HCT116 (cell line): ENCODE results near the gene RAPGEF6. TPM values are rescaled to one million over a fixed set of nuclear protein-coding genes. Genes with fewer than 3 reads are reported as not detected.

Source experiments
- ATAC-seq: fragments of 200-7000 bp; cut with Tn5 transposase; 2 replicates; pipeline ENCODE4 v1.9.1; 2020; ENCODE audit warnings: mild to moderate bottlenecking, moderate library complexity
- BruUV-seq: library from RNA; stranded (reverse); fragments of 400-500 nt; replicated peaks from 2 replicates; lab custom pipeline; 2021; lab: Mats Ljungman, UMichigan
- CTCF ChIA-PET: fragments of 300-600 bp; sonication (Branson Sonifier 250); formaldehyde crosslinking; loops from one replicate; lab custom pipeline; 2021; ENCODE audit warnings: antibody characterized with exemption; lab: Charles Lee
- POLR2A ChIA-PET: fragments of 300-600, 350-600 bp; sonication (Branson Sonifier 250); formaldehyde crosslinking; loops from one replicate; lab custom pipeline; 2021; ENCODE audit warnings: antibody characterized with exemption; lab: Charles Lee
- RAD21 ChIA-PET, 2 experiments: fragments of 300-600 bp; sonication (Branson Sonifier 250); formaldehyde crosslinking; loops; one replicate each; lab custom pipeline; 2023; ENCODE audit warnings: low total read pairs in 2 of 2; ENCODE audit not compliant: uncharacterized antibody in 2 of 2, unreplicated experiment in 2 of 2, low non-redundant PET in 1 of 2; lab: Charles Lee
- DNase-seq: peaks from one replicate; pipeline ENCODE4 v3.0.0-alpha.2; 2010; ENCODE audit warnings: low read depth, low spot score
- H2AFZ ChIP-seq: fragments of 200-600 bp; shearing (Covaris generic), sonication (generic); 2 replicates; pipeline ENCODE4 v1.6.1; 2017; ENCODE audit warnings: low read depth, mixed run types, mixed read lengths, antibody characterized with exemption, low read length; ENCODE audit not compliant: poor library complexity, severe bottlenecking
- H3K27ac ChIP-seq: 2 replicates; pipeline ENCODE4 v1.5.1; 2012; ENCODE audit warnings: low read depth, low read length
- H3K27me3 ChIP-seq: fragments of 200-600 bp; sonication (generic); 2 replicates; pipeline ENCODE4 v1.6.1; 2016; ENCODE audit warnings: mixed run types, low read length, mixed read lengths; ENCODE audit not compliant: insufficient read depth
- H3K36me3 ChIP-seq, 2 experiments: fragments of 200-500 bp in 1 of 2; fragments of 200-600 bp in 1 of 2; sonication (Bioruptor generic) in 1 of 2; sonication (generic) in 1 of 2; 2 replicates each; pipeline versions ENCODE4 v1.5.1 to v1.6.1; 2014 to 2016; ENCODE audit warnings: low read length in 2 of 2, inconsistent platforms in 1 of 2, mixed read lengths in 1 of 2, mixed run types in 1 of 2; ENCODE audit not compliant: insufficient read depth in 2 of 2, control insufficient read depth in 1 of 2
- H3K4me1 ChIP-seq, 2 experiments: fragments of 200-600 bp in 1 of 2; sonication (generic) in 1 of 2; 2 replicates each; pipeline versions ENCODE4 v1.5.1 to v1.6.1; 2012 to 2017; ENCODE audit warnings: low read length in 2 of 2, inconsistent platforms in 1 of 2, mild to moderate bottlenecking in 1 of 2, mixed read lengths in 1 of 2, mixed run types in 1 of 2, moderate library complexity in 1 of 2; ENCODE audit not compliant: insufficient read depth in 2 of 2, control insufficient read depth in 1 of 2
- H3K4me2 ChIP-seq: fragments of 200-600 bp; sonication (generic); 2 replicates; pipeline ENCODE4 v1.6.1; 2017; ENCODE audit warnings: mixed run types, low read length, mixed read lengths
- H3K4me3 ChIP-seq, 2 experiments: fragments of 200-600 bp in 1 of 2; sonication (generic) in 1 of 2; replicated peaks in 1 of 2; 2 replicates each; pipeline ENCODE4 v1.5.1; 2011 to 2016; ENCODE audit warnings: low read length in 2 of 2, control low read depth in 1 of 2, low read depth in 1 of 2, mild to moderate bottlenecking in 1 of 2, mixed read lengths in 1 of 2, mixed run types in 1 of 2
- H3K79me2 ChIP-seq: fragments of 200-600 bp; sonication (generic); 2 replicates; pipeline ENCODE4 v1.6.1; 2017; ENCODE audit warnings: mild to moderate bottlenecking, mixed run types, low read length, moderate library complexity, mixed read lengths; ENCODE audit not compliant: insufficient read depth
- H3K9ac ChIP-seq: fragments of 200-600 bp; sonication (generic); 2 replicates; pipeline ENCODE4 v1.6.1; 2016; ENCODE audit warnings: low read length, mixed read lengths
- H3K9me2 ChIP-seq: fragments of 200-600 bp; sonication (generic), shearing (Covaris generic); 2 replicates; pipeline ENCODE4 v1.6.1; 2017; ENCODE audit warnings: mixed run types, mild to moderate bottlenecking, moderate library complexity; ENCODE audit not compliant: insufficient read depth
- H3K9me3 ChIP-seq, 2 experiments: fragments of 200-500 bp in 1 of 2; fragments of 200-600 bp in 1 of 2; sonication (Bioruptor generic) in 1 of 2; sonication (generic) in 1 of 2; 2 replicates each; pipeline ENCODE4 v1.6.1; 2014 to 2017; ENCODE audit warnings: low read length in 2 of 2, mixed read lengths in 2 of 2, inconsistent platforms in 1 of 2, low read depth in 1 of 2, mild to moderate bottlenecking in 1 of 2, mixed run types in 1 of 2, moderate library complexity in 1 of 2; ENCODE audit not compliant: control insufficient read depth in 1 of 2, insufficient read depth in 1 of 2
- H4K20me1 ChIP-seq: fragments of 200-600 bp; sonication (generic), shearing (Covaris generic); 2 replicates; pipeline ENCODE4 v1.6.1; 2017; ENCODE audit warnings: mixed run types, mild to moderate bottlenecking, moderate library complexity; ENCODE audit not compliant: insufficient read depth
- EGR1 ChIP-seq: IDR thresholded peaks from 2 replicates; pipeline ENCODE4 v1.6.1; 2012; ENCODE audit warnings: low read depth
- JUND ChIP-seq: IDR thresholded peaks from 2 replicates; pipeline ENCODE4 v1.6.1; 2012
- POLR2A ChIP-seq: IDR thresholded peaks from 2 replicates; pipeline ENCODE4 v1.7.0; 2011; ENCODE audit warnings: borderline replicate concordance; ENCODE audit not compliant: insufficient read depth, insufficient read length; ENCODE audit errors: extremely low read depth
- REST ChIP-seq: IDR thresholded peaks from 2 replicates; pipeline ENCODE4 v1.6.1; 2012; ENCODE audit warnings: low read depth
- SRF ChIP-seq: IDR thresholded peaks from 2 replicates; pipeline ENCODE4 v1.6.1; 2012; ENCODE audit warnings: low read depth
- TCF7L2 ChIP-seq: IDR thresholded peaks from 2 replicates; pipeline ENCODE4 v1.7.0; 2011; ENCODE audit warnings: borderline replicate concordance, inconsistent platforms; ENCODE audit not compliant: insufficient read depth, insufficient read length; ENCODE audit errors: extremely low read depth
- YY1 ChIP-seq: IDR thresholded peaks from 2 replicates; pipeline ENCODE4 v1.6.1; 2011; ENCODE audit warnings: low read length, low read depth, moderate library complexity, mild to moderate bottlenecking; ENCODE audit not compliant: insufficient replicate concordance; ENCODE audit errors: extremely low read depth
- ZBTB33 ChIP-seq: IDR thresholded peaks from 2 replicates; pipeline ENCODE4 v1.6.1; 2011; ENCODE audit warnings: mild to moderate bottlenecking, low read length, moderate library complexity; ENCODE audit not compliant: insufficient replicate concordance; ENCODE audit errors: extremely low read depth
- intact Hi-C: fragments of 100-400 bp; cut with micrococcal nuclease; formaldehyde crosslinking; loops from 2 replicates; pipeline ENCODE4 v1.10.0; 2022
- total RNA-seq: library from RNA; stranded (reverse); gene quantifications from one replicate; pipeline ENCODE4 v1.2.1, GENCODE V29; 2021; ENCODE audit not compliant: unreplicated experiment
- TF ChIP-seq, protein P1 (sequence below): IDR thresholded peaks from 2 replicates; pipeline ENCODE4 v1.6.1; 2012

The RAPGEF6 gene
- total RNA-seq, 1 experiment from 2014 or later, result 18.4 TPM

DNA sequence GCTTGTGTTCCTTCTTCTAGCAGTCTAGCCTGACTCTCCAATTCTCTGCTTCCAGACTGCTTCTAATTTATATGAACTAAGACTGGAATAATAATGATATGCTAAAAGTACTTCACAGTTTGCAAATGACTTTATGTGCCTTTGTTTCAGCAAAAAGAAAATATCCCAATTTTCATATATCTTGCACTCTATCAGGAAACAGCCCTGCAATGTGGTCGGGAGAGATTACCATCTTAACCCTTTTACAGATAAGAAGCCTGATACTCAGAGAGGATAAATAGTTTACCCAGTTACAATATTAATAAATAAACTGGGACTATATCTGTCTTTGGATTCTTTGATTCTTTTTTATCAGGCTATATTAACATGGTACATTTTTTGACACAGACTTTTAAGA lies 245.2 kb downstream of the RAPGEF6 start:
- H3K4me1 ChIP-seq, result no peaks in the 10 kb centered on the region
- H3K9me3 ChIP-seq, result no peaks in the 10 kb centered on the region
- RAD21 ChIA-PET, result no interaction called here
- TF ChIP-seq POLR2A, result no peak
- TF ChIP-seq SRF, result no peak
- TF ChIP-seq JUND, result no peak
- no peak for TF ChIP-seq EGR1
- no peak for TF ChIP-seq ZBTB33
- TF ChIP-seq, protein P1, sequence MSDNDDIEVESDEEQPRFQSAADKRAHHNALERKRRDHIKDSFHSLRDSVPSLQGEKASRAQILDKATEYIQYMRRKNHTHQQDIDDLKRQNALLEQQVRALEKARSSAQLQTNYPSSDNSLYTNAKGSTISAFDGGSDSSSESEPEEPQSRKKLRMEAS, result no peak
- TF ChIP-seq YY1, result no peak
- TF ChIP-seq TCF7L2, result no peak
- no peak for TF ChIP-seq REST
- no peak overlapping the region for H3K27ac ChIP-seq
- no peaks in the 10 kb centered on the region for H4K20me1 ChIP-seq
- H3K36me3 ChIP-seq, result peaks cover 4 to 17% of the 10 kb centered on the region in 2 experiments; a peak in 2 of 4 replicates
- H3K27me3 ChIP-seq, result no peaks in the 10 kb centered on the region
- POLR2A ChIA-PET, result no interaction called here
- H2AFZ ChIP-seq, result no peak overlapping the region
- no peaks in the 10 kb centered on the region for H3K79me2 ChIP-seq
- ATAC-seq (no peak), DNase-seq (no peak)
- intact Hi-C loops, result loop anchor here (10.0 kb wide), 1 partner anchor 1485 kb away; the partner anchor contains the start of gene CHSY3
- no peak overlapping the region for H3K4me2 ChIP-seq
- no peak overlapping the region for H3K9ac ChIP-seq
- H3K4me3 ChIP-seq, result no peak overlapping the region
- no peaks in the 10 kb centered on the region for H3K9me2 ChIP-seq
- CTCF ChIA-PET, result no interaction called here
- no TSS peak for BruUV-seq
